ENCODE data around the gene ADPRH.

Gene ADPRH

DNA sequence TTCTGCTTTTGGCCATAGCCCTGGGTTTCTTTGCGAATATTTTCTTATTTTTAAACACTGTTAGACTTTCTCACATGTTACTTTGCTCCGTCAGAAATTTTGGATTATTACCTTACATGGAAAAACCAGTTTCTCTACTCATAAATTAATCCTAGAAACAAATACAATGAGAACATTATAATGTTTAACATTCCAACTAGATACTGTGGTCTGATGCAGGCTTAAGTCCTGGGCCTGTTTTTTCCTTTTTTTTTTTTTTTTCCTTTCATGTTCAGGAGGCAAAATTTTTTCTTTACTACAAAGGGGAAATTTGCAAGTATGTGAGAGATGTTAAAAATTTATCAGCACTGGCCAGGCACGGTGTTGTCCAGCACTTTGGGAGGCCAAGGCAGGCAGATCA is 52.2 kb downstream of the ADPRH start:
- no peak for DNase-seq

DNA sequence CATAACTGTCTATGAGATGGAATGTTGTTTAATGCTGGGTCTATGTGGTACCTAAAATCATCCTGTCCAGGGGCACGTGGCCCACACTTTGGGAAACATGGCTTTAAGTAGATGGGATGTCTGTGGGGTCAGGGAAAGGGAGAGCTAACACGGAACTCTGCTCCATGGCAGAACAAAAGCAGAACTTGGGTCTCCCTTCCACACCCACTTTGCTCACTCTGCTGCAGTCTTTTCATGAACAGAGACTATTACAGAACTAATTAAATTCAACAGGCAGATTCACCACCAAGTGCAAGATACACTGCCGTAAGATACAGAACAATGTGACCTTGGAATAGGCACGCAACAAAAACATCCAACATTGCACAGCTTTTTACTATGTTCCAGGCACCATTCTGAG is 52.9 kb downstream of the ADPRH start:
- DNase-seq = no peak

DNA sequence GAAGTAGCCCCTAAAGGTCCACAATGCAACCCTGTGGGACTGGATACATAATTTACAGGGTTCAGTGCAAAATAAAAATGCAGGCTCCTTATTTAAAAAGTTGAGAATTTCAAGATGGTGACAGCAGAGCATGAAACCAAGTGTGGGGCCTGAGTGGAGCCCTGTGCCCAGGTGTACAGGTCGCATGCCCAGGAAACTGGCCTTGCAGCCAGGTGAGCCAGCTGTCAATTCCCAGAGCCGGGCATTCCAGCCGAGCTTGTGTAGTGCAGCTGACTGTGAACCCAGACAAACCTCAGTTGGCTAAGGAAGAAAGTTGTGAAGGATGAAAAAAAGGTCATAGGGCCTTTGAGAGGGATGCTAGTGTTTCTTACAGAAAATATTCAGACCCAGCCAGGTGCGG is 53.5 kb downstream of the ADPRH start:
- DNase-seq = no peak

DNA sequence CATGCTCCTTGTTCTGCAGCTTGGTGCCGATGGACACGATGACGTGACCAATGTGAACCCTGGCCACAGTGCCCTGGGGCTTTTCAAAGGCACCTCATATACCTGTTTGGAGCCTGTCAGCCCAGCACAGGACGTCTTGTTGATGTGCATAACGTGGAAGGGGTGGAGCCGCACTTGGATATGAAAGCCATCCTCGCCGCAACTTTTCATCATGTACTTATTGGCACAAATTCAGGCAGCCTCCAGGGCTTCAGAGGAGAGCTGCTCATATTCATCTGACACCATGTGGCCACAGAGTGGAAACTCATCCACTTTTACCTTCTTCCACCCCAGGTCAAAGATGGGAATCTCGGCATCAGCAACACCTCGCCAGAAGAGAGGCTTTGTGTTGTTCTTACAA is 56.4 kb downstream of the ADPRH start:
- DNase-seq = no peak

DNA sequence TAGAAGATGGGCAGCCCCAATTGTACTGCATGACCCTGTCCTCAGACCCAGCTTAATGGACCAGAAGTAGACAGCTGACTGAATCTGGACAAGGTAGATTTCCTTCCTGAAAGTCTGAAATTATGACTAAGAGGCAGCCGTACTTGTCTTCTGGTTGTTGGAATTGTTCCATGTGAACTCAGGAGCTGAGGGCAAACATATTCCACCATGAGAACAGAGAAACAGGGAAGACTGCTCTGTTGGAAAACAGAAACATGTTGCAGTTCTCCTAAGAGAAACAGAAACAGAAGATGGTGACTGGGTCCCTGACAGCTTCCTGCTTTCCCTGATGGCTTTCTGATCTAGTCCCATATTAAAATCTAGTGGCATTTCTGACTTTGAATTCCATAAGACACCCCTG is 57.0 kb downstream of the ADPRH start:
- DNase-seq = no peak

DNA sequence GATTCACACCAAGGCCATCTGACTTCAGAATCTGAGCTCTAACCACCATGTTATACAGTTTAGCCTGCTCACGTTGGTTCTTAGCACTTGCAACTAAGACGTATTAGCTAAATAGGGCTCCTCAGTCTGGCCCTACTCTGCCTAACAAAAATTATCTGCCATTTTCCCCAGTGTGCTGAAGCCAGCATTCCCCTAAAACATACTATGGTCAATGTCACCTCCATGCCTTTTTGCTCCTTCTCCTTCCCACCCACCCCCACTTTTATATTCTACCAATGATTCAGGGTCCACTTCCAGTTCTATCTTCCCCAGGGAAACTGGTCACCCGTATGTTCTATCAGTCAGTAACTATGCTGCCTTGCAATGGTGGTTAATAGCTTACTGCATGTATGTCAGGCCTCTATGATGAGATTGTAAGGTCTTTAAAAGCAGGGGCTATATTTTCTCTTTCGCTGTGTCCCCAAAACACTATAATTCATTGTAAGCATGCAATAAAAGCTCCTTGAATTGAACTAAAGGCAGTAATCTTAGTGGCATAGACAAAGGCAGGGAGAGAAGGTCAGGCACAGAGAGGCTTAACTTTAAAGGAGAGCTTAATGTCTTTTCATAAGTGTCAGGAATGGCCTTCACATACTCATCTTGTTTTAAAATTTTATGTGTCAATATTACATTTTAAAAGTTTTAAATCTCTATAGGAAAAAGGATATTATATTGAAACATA is 57.8 kb downstream of the ADPRH start:
- no peak for DNase-seq

DNA sequence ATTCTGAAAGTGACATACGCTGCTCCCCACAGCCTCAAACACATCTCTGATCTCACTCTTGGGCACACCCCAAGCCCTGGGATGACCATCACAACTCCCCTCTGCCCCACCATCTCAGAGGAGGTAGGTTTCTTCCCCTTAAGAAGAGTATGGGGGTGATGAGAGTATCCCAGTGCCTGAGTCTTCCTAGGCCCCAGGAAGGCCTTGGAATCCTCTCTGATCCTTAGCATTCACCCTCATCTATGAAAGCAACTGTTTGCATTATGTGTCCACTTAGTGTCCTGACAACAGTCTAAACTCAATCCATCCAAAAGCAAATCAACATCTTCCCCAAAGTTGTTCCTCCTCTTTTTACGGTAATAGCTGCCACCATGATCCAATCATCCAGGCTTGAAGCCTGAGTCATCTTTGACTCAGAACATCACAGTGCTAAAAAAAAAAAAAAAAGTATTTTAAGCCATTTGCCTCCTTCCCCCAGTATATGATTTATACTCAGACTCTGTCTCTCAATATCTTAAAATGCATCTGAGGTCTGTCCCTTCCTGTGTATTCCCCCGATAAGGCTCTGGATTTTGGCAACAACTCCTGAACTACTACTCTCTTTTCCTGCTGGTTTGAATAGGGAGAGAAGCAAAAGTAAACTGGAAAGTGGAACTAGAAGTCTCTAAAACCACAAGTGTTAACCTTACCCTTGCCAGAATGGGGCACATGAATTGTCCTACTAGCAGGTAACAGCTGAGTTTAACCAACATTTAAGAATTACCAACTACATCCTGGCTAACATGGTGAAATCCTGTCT is 58.6 kb downstream of the ADPRH start:
- peak; percentile 43 for DNase-seq

Data from amniotic stem cell (primary cell).